Measurements from ENCODE around the gene EVC.
"Not testable (repeated sequence)": the region's sequence is repeated elsewhere in the genome, so short reads cannot be mapped to it uniquely, and the experiment has no call there.

Gene EVC

GRCh38 chr4:5788144-5788543 lies 77.1 kb downstream of the EVC start:
- no peak for DNase-seq (ENCODE audit: low spot score)

DNA sequence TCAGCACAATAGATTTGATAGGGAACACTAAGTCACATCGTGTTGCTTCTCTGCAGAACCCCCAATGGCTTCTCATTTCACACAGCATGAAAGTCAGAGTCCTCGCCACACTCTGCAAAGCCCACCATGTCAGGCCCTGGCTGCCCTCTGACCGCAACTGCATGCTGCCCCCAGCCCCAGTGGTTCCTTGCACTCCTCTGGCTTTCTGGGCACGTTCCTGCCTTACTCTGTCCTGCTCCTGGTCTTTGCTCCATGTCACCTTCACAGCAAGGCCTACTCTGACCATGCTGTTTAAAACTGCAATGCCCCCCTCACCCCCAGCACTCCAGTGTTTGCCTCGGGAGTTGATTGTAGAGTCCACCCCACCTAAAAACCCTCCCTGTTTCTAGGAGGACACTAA lies 78.1 kb downstream of the EVC start:
- no peak for DNase-seq (ENCODE audit: low spot score)

- no peak for DNase-seq (ENCODE audit: low spot score)
Observed at GRCh38 chr4:5790546-5790857, 79.5 kb downstream of the EVC start.

DNA sequence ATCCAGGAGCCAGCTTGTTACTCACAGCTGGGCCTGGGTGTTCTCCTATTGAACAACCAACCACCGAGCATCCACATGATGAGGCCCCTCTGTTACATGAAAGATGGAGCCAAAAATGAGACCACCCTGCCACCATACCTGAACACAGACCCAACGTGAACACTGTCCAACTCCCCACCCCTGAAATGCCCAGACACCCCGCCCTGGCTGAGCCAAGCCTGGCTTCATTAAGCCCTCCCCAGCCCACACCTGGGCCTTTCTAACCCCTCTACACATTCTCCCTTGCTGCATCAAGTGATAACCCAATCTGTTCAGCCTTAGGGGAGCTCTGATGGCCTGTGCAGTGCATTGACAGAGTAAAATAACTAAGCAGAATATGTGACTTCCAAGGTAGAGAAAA lies 80.7 kb downstream of the EVC start:
- DNase-seq (ENCODE audit: low spot score), result no peak

DNA sequence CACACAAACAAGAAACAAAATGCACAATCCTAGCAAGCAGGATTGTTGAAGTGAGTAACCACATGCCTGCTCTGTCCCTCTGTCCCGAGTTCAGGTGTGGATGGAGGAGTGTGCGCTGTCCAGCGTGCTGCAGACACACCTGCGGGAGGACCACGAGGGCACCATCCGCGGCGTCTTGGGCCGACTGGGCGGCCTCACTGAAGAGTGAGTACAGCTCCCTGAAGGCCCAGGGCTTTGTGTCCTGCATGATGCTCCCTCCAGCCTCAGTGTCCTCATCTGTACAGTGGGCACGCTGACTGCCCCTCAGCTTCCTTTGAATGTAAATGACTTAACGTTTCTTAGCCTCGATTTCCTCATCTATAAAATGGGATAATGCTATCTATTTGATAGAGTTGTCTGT lies 82.5 kb downstream of the EVC start:
- no peak for DNase-seq (ENCODE audit: low spot score)

DNA sequence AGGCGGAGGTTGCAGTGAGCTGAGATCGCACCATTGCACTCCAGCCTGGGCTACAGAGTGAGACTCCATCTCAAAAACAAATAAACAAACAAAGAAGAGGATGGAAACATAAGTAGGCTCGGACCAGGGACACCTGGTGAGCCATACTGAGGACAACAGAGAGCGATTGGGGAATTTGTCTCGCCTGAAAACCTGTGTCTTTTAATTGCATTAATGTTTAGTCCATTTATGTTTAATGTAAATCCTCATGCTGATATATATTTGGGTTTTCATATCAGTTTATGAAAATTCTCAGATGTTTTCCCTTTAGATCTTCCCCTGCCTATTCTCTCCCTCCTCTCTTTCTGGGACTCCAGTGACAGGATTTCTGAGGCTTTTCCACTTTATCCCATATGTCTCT lies 84.6 kb downstream of the EVC start:
- no peak for DNase-seq (ENCODE audit: low spot score)

GRCh38 chr4:5796976-5797375 lies 86.0 kb downstream of the EVC start:
- no peak for DNase-seq (ENCODE audit: low spot score)

DNA sequence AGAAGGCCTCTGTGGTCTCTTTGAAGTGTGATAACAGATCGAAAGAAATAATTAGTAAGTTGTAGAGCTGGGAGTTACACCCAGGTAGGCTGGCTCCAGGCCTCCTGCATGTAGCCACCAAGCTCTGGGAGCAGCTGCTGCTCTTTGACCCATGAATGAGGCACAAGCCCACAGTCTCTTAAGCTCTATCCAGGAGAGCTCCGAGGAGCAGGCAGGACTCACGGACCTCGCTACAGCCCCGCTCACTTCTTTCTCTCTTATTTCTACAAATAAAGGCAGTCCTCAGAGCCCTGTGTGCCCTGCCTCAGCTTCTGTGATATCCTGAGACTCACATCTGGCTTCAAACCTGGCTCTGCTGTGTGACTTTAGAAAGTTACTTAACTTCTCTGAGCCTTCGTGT lies 86.9 kb downstream of the EVC start:
- DNase-seq (ENCODE audit: low spot score), result no peak

GRCh38 chr4:5798462-5798861 lies 87.5 kb downstream of the EVC start:
- no peak for DNase-seq (ENCODE audit: low spot score)

- no peak for DNase-seq (ENCODE audit: low spot score)
Observed at GRCh38 chr4:5798946-5799345, 87.9 kb downstream of the EVC start.

- DNase-seq (ENCODE audit: low spot score), result no peak
Observed at GRCh38 chr4:5799406-5799805, 88.4 kb downstream of the EVC start.

DNA sequence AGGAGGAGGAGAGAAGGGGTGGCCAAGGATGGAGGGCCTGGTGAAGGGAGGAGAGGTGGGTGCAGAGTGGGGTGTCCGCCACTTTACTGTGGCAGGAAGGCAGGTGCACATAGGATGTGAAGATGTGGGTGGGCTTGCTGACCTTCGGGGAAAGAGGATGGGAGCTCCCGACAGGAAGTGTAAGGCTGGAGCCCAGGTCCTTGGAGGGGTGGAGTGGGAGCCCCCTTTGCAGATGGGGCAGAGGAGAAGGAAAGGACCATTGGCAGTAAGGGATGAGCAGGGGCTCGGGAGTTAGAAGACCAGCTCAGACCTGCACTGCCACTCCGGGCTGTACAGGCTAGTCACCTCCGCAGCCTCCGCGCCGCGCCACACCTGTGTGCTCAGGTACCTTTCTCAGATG lies 89.5 kb downstream of the EVC start:
- DNase-seq (ENCODE audit: low spot score), result no peak

DNA sequence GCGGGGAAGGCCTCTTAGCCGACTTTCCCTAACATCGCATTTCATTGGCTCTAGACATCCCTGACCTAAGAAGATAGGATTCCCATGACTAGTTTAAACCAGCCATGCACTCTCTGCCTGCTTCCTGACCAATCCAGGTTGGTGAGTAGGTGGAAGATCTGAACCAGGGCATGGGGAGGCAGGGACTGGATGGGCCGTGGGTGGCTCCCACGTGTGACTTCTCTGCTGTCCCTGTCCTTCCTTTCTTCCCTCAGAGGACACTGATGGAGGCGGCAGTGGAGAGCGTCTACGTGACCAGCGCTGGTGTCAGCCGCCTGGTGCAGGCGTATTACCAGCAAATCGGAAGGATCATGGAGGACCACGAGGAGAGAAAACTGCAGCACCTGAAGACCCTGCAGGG lies 90.7 kb downstream of the EVC start:
- DNase-seq (ENCODE audit: low spot score), result peak; percentile 33

DNA sequence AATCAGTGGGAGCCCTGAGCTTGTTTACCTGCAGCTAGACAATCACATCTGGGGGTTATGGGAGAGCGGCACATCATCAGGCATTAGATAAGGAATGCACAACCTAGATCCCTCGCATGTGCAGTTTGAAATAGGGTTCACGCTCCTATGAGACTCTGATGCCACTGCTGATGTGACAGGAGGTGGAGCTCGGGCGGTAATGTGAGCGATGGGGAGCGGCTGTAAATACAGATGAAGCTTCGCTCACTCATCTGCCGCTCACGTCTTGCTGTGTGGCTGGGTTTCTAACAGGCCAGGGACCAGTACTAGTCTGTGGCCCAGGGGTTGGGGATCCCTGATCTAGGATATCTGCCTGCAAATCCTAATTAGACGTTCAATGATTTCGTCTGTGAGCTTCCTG lies 91.6 kb downstream of the EVC start:
- DNase-seq (ENCODE audit: low spot score), result no peak

DNA sequence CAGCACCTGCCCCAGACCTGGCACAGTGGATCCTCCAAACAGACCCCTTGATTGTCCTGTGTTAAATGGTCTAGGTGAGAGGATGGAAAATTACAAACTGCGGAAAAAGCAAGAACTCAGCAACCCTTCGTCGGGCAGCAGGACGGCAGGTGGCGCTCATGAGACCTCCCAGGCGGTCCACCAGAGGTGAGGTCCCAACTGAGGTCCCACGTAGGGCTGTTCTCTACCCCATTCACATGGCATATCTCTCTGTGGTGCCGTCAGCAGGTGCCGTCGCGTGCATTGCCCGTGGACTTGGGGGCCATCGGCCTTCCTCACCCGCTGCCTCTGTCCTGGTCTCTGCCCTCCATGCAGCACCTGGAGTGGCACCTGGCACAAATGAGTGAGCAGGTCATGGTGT lies 93.7 kb downstream of the EVC start:
- DNase-seq (ENCODE audit: low spot score), result no peak

GRCh38 chr4:5805270-5805669 lies 94.3 kb downstream of the EVC start:
- no peak for DNase-seq (ENCODE audit: low spot score)

- DNase-seq (ENCODE audit: low spot score), result no peak
Observed at GRCh38 chr4:5808081-5808741, 97.2 kb downstream of the EVC start.

DNA sequence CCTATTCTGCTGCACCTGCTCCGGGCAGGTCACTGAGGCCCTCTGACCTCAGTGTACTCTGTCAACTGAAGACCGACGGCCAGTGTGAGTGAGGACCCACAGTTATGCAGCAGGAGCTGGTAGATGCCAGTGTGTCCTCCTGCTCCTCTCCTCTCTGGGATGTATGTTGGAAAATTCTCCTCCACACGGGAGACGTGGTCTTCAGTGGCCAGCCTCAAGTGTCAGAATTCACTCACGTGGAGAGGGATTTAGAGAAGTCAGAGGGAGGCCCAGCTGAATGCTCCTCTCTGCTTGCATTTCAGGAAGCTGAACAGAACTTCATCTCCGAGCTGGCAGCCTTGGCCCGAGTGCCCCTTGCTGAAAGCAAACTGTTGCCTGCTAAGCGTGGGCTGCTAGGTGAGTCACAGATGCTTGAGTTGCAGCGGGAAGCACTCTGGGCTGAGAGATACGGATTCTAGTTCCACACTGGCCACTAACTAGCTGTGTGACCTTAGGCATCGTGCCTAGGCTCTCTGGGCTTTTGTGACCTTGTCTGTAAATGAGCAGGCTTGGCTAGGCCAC lies 98.3 kb downstream of the EVC start:
- DNase-seq (ENCODE audit: low spot score), result peak; percentile 35

- no peak for DNase-seq (ENCODE audit: low spot score)
Observed at GRCh38 chr4:5810151-5810550, 99.2 kb downstream of the EVC start.

- DNase-seq (ENCODE audit: low spot score), result no peak
Observed at GRCh38 chr4:5810770-5811430, 99.9 kb downstream of the EVC start.

- not testable (repeated sequence) for DNase-seq (ENCODE audit: low spot score)
Observed at GRCh38 chr4:5812057-5812456, 101.1 kb downstream of the EVC start.

DNA sequence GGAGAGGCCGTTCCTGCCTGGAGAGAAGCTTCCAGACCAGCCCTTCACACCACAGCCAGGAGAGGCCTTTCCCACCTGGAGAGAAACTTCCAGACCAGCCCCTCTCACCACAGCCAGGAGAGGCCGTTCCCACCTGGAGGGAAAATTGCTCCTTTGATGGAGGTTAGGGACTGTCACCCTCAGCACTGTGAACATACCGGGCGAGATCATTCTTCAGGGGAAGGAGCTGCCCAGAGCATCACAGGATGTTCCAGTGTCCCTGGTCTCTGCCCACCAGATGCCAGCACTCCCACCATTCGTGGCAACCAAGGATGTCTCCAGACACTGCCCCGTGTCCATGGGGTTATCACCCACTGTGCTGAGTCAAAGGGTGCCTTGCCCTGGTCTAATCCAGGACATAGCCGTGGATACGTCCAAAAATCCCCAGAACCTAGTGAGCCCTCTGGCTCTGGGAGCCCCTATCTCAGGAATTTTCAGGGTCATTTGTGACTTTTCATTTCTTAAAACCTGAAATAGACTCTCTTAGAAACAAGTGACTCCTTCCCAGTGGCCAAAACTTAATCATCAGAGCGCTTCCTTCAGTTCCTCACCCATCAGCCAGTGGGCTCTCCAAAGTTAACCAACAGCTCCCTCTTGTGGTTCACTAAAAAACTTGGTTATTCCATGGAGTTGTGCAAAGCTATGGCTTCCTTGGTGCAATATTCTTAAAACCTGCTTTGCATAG lies 101.7 kb downstream of the EVC start:
- peak; percentile 87 for DNase-seq (ENCODE audit: low spot score)

- no peak for DNase-seq (ENCODE audit: low spot score)
Observed at GRCh38 chr4:5813882-5814255, 102.9 kb downstream of the EVC start.
